Right lobe of liver (tissue), 6 donors: ENCODE data around the gene APBB2. TPM values are rescaled to one million over a fixed set of nuclear protein-coding genes. Genes with fewer than 3 reads are reported as not detected.

Experiments
- ATAC-seq, 4 donors: fragments of 200-7000 bp; cut with Tn5 transposase; one replicate each; pipeline ENCODE4 v1.9.1; 2020; ENCODE audit warnings: mild to moderate bottlenecking in 4 of 4, moderate library complexity in 4 of 4
- DNase-seq, 3 donors: peaks; one replicate each; pipeline ENCODE4 v3.0.0-alpha.2; 2020
- H3K27ac ChIP-seq, 3 donors: fragments of 200-600 bp; one replicate each; pipeline ENCODE4 v1.8.0; 2022
- H3K27me3 ChIP-seq, 2 donors: fragments of 200-600 bp; one replicate each; pipeline ENCODE4 v1.8.0; 2022
- H3K36me3 ChIP-seq, 4 donors: fragments of 200-600 bp; sonication (generic) in 1 of 4; one replicate each; pipeline versions ENCODE4 v1.5.1 to v1.8.0; 2017 to 2022; ENCODE audit warnings: control low read depth in 1 of 4
- H3K4me1 ChIP-seq, 4 donors: fragments of 200-600 bp; sonication (generic) in 1 of 4; one replicate each; pipeline versions ENCODE4 v1.5.1 to v1.8.0; 2017 to 2022; ENCODE audit warnings: control low read depth in 1 of 4
- H3K4me3 ChIP-seq, 3 donors: fragments of 200-600 bp; one replicate each; pipeline ENCODE4 v1.8.0; 2022
- H3K9me3 ChIP-seq, 4 donors: fragments of 200-600 bp; sonication (generic) in 1 of 4; one replicate each; pipeline versions ENCODE4 v1.5.1 to v1.8.0; 2017 to 2022; ENCODE audit warnings: control low read depth in 1 of 4
- CTCF ChIP-seq, 4 donors: fragments of 200-600 bp in 3 of 4; fragments of 450-650 bp in 1 of 4; IDR thresholded peaks; one replicate each; pipeline versions ENCODE4 v1.5.1 to v1.8.0; 2016 to 2022; ENCODE audit warnings: antibody characterized with exemption in 4 of 4, mild to moderate bottlenecking in 2 of 4
- POLR2A ChIP-seq: fragments of 450-650 bp; IDR thresholded peaks from one replicate; pipeline ENCODE4 v1.6.1; 2017; ENCODE audit warnings: antibody characterized with exemption, mild to moderate bottlenecking
- WGBS: methylation state at CpG from one replicate; pipeline ENCODE4 v1.1.6; 2018; ENCODE audit warnings: low coverage, low lambda C conversion rate; ENCODE audit not compliant: insufficient coverage; ENCODE audit errors: missing lambda C conversion rate; 5-methylcytosine and 5-hydroxymethylcytosine counted together
- intact Hi-C, 2 donors: fragments of 100-400 bp; cut with DNase I; formaldehyde crosslinking; loops; one replicate each; pipeline versions ENCODE4 v1.11.2 to v1.14.1; 2022
- total RNA-seq, 6 experiments: library from RNA; depleted of rRNA in 2 of 6; stranded (reverse); fragments of >200 nt in 2 of 6; fragmentation: NEBNext Ultra II Directional in 3 of 6; extraction: Animal tissue kit (Norgen Biotek cat#: 25700) in 3 of 6; gene quantifications; one replicate each; pipeline versions ENCODE4 v1.1.0 to v1.2.4, GENCODE V29; 2016 to 2023
- donor health status: DM: no; HTN: yes; CAD: no.
- donor health status: DM: no; HTN: no; CAD: no.
- donor health status: DM: no; HTN: no; CAD: no.
- donor health status: DM: no; HTN: yes; CAD: no.
- donor health status: DM: no; HTN: yes; CAD: no.

Gene APBB2
- total RNA-seq, 6 experiments from 2014 or later = 14.1 to 27.9 (median 25.1) TPM

- ATAC-seq = peak; percentile 75 to 83 (median 78)
- no peaks in the 10 kb centered on the region for H3K9me3 ChIP-seq
- no peaks in the 10 kb centered on the region for H3K36me3 ChIP-seq
- H3K27me3 ChIP-seq = no peaks in the 10 kb centered on the region
- H3K4me3 ChIP-seq = no peak overlapping the region
- H3K27ac ChIP-seq = no peak overlapping the region
- intact Hi-C loops = loop anchor here in 1 of 2 donors (5.0 kb wide), 1 partner anchor 241 kb away; no protein-coding TSS in a partner anchor
- no peak for DNase-seq
- peak; percentile 76 to 82 (median 77) for TF ChIP-seq CTCF (IDR thresholded peaks at IDR 0.05)
- TF ChIP-seq POLR2A = no peak
- no peaks in the 10 kb centered on the region for H3K4me1 ChIP-seq
These were observed 238.0 kb downstream of the APBB2 start for GRCh38 chr4:40976343-40976742.

- Histone ChIP-seq H3K27ac (no peak overlapping the region), H3K36me3 (no peaks in the 10 kb centered on the region), H3K4me3 (no peak overlapping the region), H3K27me3 (no peaks in the 10 kb centered on the region), H3K9me3 (no peaks in the 10 kb centered on the region), H3K4me1 (no peaks in the 10 kb centered on the region)
- TF ChIP-seq POLR2A (no peak), CTCF (IDR thresholded peaks at IDR 0.05) (no peak)
- no CpG with 5 or more reads among the region's 1 CpG for WGBS
- intact Hi-C loops = loop anchor here in 1 of 2 donors (5.0 kb wide), 1 partner anchor 35 kb away; no protein-coding TSS in a partner anchor
- ATAC-seq (no peak), DNase-seq (no peak)
These were observed 241.6 kb downstream of the APBB2 start for GRCh38 chr4:40972722-40973121.

- WGBS = 72% methylated on average over 3 of the region's 3 CpGs
- no peak for DNase-seq
These were observed 243.0 kb downstream of the APBB2 start for GRCh38 chr4:40971338-40971737.

GRCh38 chr4:40969501-40969900 is 244.8 kb downstream of the APBB2 start:
- DNase-seq (no peak), ATAC-seq (no peak)
- H3K27me3 ChIP-seq = no peaks in the 10 kb centered on the region
- no peak overlapping the region for H3K4me3 ChIP-seq
- H3K27ac ChIP-seq = no peak overlapping the region
- no peaks in the 10 kb centered on the region for H3K36me3 ChIP-seq
- WGBS = 77% methylated on average over 2 of the region's 2 CpGs
- H3K4me1 ChIP-seq = no peaks in the 10 kb centered on the region
- intact Hi-C loops = no loop called here
- no peaks in the 10 kb centered on the region for H3K9me3 ChIP-seq
- TF ChIP-seq CTCF (IDR thresholded peaks at IDR 0.05) (no peak), POLR2A (no peak)

More at GRCh38 chr4:40971338-40971737, 243.0 kb downstream of the APBB2 start:
- H3K9me3 ChIP-seq = no peaks in the 10 kb centered on the region
- H3K4me1 ChIP-seq = no peaks in the 10 kb centered on the region
- intact Hi-C loops = loop anchor here in 1 of 2 donors (5.0 kb wide), 1 partner anchor 34 kb away; no protein-coding TSS in a partner anchor
- no peaks in the 10 kb centered on the region for H3K27me3 ChIP-seq
- H3K36me3 ChIP-seq = no peaks in the 10 kb centered on the region
- H3K4me3 ChIP-seq = no peak overlapping the region
- TF ChIP-seq CTCF (IDR thresholded peaks at IDR 0.05) (no peak), POLR2A (no peak)
- ATAC-seq = no peak
- H3K27ac ChIP-seq = no peak overlapping the region

GRCh38 chr4:40967550-40967949 is 246.8 kb downstream of the APBB2 start:
- H3K27me3 ChIP-seq = no peaks in the 10 kb centered on the region
- intact Hi-C loops = no loop called here
- ATAC-seq = peak in 2 of 4 donors; percentile 28 to 37
- no peaks in the 10 kb centered on the region for H3K36me3 ChIP-seq
- H3K9me3 ChIP-seq = no peaks in the 10 kb centered on the region
- no peak for TF ChIP-seq POLR2A
- H3K4me3 ChIP-seq = no peak overlapping the region
- DNase-seq = peak in 1 of 3 donors; percentile 54
- 91% methylated on average over 4 of the region's 6 CpGs for WGBS
- H3K4me1 ChIP-seq = no peaks in the 10 kb centered on the region
- no peak overlapping the region for H3K27ac ChIP-seq
